GM21447 (cell line): Measurements from ENCODE around the gene RALGPS1.
A peak's percentile ranks its signal among the peaks of the same experiment; 100 is the strongest.

Experiments
- ATAC-seq: cut with Tn5 transposase; IDR thresholded peaks from one replicate; pipeline ENCODE4 v1.9.1; 2021; ENCODE audit not compliant: unreplicated experiment

Gene RALGPS1

GRCh38 chr9:127241354-127241753 lies 326.8 kb downstream of the RALGPS1 start:
- no peak for ATAC-seq

- ATAC-seq = peak; percentile 99
Measured at GRCh38 chr9:127244609-127245601, 330.3 kb downstream of the RALGPS1 start.

- ATAC-seq = no peak
Measured at GRCh38 chr9:127245637-127246164, 331.1 kb downstream of the RALGPS1 start.

GRCh38 chr9:127248241-127248640 lies 333.7 kb downstream of the RALGPS1 start:
- no peak for ATAC-seq

GRCh38 chr9:127249877-127250276 lies 335.3 kb downstream of the RALGPS1 start:
- no peak for ATAC-seq

GRCh38 chr9:127250896-127251391 lies 336.4 kb downstream of the RALGPS1 start:
- no peak for ATAC-seq

- no peak for ATAC-seq
Measured at GRCh38 chr9:127252410-127253318, 338.1 kb downstream of the RALGPS1 start.

GRCh38 chr9:127253446-127253845 lies 338.9 kb downstream of the RALGPS1 start:
- no peak for ATAC-seq

- ATAC-seq = no peak
Measured at GRCh38 chr9:127255692-127256091, 341.1 kb downstream of the RALGPS1 start.

- ATAC-seq = no peak
Measured at GRCh38 chr9:127256324-127256723, 341.7 kb downstream of the RALGPS1 start.

GRCh38 chr9:127258606-127259471 lies 344.3 kb downstream of the RALGPS1 start:
- no peak for ATAC-seq

GRCh38 chr9:127262602-127263001 lies 348.0 kb downstream of the RALGPS1 start:
- ATAC-seq = no peak

GRCh38 chr9:127263237-127263636 lies 348.7 kb downstream of the RALGPS1 start:
- no peak for ATAC-seq

- no peak for ATAC-seq
Measured at GRCh38 chr9:127263664-127264063, 349.1 kb downstream of the RALGPS1 start.

GRCh38 chr9:127264462-127265219 lies 350.1 kb downstream of the RALGPS1 start, which contains the start of gene GARNL3:
GARNL3 (plus strand) TSS chr9:127264774; CDS start chr9:127264878, 104 bp downstream.
- ATAC-seq = no peak

GRCh38 chr9:127267793-127268525 lies 353.4 kb downstream of the RALGPS1 start:
- ATAC-seq = no peak

GRCh38 chr9:127269449-127269848 lies 354.9 kb downstream of the RALGPS1 start:
- ATAC-seq = no peak
